ENCODE data around the gene TWIST2.

The TWIST2 gene

DNA sequence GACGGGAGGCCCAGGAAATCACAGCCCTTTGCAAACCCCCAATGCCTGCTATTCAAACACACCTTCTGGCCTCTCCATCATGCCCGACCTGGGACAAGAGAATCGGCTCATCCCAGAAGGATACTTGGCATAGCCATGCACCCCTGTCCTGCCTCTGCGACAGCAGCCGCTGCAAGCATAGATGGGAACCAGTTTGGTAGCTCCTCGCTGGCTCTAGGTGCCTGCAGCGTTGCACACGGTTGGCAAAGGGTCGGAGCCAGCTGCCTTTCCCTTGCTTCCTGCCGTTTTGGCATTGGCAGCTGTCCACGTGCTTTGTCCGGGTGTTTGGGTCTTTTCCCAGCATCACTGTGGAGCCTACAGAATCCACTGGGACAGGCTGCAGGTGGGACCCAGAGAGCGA lies 76.9 kb downstream of the TWIST2 start:
- DNase-seq: no peak

DNA sequence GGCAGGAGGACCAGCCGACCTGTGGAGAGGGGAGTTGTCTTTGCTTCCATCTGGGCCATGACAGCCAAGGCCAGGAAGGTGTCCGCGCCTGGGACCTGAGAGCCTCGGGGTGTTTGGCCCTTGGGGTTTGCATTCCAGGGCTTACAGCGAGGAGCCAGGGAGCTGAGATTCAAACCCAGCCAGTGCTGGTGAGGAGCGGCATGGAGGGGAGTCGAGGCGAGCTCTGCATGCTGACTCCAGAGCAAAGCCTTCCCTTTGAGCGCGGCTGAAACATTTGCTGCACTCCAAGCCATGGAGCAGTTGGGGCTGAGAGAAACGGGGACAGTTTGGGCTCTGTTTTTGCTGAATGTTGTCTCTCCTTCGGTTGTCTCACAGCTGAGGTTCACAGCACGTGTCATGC lies 77.4 kb downstream of the TWIST2 start:
- no peak for DNase-seq

DNA sequence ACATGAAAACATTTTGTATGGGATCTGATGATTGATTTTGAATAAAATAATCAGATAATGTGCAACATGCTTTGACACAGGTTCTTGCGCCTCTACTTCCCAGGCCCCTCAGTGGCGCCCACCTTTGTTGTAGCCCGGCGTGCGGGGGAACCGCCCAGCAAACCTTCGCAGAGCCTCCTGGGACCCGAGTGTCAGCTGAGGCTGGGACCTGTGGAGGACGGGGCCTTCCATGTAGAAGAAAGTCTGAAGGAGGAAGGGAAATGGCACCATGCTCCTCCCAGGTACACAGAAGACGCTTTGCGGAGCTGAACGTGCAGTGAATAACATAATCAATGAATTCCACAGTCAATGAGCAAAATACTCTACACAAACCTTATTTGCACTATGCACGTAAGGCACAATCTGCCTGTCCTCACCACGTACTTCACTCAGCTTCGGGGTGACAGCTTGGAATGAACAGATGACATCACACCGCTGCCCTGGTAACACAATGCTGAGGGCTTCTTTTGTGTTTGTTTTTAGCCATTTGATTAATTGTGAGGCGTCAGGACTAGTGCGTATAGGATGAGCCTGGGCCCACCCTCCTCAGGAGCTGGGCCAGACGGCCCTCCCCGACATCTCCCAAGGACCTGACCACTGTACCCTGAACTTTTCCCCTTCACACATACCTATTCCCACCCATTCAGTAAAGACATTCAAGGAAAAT lies 78.1 kb downstream of the TWIST2 start:
- no peak for DNase-seq

DNA sequence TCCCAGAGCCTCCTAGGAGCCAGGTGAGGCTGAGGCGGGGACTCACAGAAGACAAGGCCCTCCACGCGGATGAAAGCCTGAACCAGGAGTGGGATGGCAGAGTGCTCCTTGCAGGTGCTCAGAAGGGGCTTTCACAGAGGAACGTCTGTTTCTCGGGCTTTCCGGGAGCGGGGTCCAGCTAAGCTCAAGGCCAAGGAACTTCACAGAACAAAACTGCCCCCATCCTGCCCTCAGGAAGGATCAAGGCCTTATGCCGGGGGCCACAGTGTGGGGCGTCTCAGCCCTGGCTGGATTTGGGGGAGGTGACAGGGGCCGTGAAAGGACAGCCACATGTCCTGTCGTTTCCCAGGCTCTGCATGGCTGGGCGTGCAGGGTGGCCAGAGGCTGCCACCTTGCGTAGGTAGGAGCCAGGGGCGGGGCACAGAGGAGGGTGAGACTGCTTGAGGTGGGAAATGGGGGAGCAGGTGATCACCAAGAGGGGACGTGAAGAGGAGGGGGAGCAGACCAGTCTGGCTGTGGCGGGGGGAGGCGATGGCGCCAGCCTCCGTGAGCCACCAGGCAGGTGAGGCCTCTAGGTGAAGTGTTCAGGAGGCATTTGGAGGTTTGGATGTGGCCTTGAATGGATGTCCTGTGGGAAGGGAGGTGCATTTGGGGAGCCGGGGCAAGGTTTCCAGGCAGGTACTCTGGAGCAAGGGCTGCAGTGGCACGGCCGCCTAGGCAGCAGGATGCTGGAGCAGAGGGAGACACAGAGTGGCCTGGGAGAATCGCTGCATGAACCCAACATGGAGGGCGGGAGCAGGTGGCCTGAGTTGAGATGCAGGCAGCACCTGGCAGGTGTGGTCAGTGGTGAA lies 79.1 kb downstream of the TWIST2 start:
- no peak for DNase-seq

DNA sequence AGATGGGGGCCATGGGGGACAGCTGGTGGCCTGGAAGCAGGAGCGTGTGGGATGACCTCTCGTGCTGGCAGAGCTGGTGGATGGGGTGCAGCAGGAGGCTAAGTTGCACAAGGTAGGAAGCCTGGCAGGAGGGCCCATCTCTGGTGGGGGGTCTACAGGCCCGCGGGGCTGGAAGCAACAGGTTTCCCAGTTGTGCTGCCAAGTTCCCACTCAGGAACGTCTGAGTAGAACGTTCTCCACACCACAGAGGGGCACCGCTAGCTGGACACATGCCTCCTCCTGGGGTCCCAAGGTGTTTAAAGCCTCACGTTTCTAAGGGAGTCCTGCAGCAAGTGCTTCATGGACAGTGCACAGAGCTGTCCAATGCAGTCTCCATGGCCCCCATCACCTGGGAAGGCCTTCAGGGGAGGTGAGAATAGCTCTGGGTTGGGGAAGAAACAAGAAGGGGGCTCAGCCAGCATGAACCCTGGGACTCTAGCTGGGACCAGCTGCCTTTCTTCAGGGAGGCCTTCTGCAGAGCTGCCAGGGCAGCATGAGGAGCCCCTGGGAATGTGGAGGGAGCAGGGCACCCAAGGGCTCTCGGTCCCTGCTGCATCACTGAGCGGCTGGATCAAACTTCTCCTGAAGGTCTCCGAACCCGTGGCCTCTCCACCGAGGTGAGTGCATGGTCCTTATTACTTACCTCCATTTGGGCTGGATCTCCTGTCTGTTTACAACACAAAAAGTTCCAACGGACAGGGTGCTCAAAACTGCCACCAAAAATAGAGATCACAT lies 80.0 kb downstream of the TWIST2 start:
- DNase-seq: no peak

DNA sequence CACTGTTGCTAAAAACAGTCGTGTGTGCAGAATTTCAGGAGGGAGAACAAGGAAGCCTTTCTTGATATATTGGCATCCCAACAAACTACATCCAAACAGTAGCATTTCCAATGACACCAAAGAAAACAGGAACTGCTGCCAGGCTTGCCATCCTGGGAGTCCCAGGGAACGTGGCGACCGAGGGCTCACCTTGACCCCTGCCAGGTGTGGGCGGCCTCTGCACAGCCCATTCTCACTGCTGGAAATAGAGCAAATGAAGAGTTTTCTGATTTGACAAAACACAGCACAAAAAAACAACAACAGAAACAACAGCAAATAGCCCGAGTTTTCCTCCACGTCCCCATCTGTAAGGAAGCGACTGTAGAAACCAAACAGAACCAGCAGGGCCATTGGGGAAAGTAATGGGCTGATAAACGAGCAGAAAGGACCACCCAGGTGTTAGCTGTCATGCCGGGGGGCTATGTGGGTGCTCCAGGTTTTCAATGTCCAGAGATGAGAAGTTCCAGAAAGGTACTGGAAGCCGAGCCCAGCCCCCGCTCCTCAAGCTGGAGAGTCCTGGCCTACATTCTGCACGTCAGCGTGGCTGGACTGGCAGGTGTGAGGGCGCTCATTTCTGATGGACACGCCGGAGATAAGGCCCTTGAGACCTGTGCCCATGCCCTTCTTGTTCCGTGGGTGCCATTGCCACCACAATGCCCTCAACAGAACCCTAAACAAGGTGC lies 80.8 kb downstream of the TWIST2 start:
- no peak for DNase-seq

DNA sequence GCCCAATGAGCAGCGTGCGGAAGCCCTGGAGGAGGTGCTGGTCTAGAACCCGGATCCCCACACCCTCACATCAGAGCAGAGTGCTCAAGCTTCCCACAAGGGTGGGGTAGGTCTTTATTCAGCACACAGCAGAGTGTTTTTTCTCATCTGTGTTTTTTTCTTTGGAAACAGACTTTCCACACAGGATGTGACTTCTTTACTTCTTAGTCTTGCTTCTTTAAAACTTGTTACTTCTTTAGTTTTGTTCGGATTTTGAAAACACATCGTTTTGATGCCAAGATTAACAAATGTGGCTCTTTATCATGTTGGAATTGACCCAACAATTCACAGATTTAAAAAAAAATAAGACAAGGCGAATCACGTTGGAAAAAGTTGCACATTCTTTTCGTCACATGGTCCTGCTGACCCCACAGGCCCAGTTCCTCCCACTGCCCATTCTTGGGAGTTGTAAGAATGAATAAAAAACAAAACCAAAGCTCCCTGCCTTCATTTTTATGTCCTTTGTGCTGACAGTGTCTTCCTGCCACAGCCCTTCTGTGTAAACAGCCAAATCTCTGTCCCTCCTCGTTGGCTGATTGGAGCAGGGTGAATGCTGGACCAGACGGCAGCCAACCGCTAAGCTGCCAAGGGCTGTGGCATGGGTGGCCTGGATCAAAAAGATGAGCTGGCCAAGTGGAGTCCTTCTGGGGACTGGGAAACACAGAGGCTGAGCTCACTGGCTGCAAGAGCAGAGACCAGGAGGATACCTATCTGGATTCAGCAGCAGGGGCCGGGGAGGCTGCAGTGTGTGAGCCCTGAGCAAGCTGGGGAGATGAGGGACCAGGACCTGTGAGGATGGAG lies 81.6 kb downstream of the TWIST2 start:
- no peak for DNase-seq

DNA sequence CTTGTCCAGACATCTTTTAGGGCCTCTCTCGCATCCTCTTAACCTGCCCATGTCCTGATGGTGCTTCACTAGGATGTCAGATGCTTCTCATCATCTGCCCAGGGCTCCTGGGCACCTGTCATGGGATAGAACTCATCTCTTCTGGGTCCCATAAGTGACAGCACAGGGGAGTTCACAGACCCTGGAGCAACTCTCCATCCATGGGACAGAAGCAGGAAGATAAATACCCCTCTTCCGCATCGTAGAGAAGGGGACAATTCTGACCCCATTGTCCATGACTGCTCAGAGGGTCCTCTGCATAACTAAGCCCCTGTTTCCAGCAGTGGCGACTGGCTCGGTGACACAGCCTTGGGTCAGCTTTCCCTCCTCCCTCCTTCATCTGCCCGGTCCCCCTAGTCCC lies 82.3 kb downstream of the TWIST2 start:
- DNase-seq: no peak

DNA sequence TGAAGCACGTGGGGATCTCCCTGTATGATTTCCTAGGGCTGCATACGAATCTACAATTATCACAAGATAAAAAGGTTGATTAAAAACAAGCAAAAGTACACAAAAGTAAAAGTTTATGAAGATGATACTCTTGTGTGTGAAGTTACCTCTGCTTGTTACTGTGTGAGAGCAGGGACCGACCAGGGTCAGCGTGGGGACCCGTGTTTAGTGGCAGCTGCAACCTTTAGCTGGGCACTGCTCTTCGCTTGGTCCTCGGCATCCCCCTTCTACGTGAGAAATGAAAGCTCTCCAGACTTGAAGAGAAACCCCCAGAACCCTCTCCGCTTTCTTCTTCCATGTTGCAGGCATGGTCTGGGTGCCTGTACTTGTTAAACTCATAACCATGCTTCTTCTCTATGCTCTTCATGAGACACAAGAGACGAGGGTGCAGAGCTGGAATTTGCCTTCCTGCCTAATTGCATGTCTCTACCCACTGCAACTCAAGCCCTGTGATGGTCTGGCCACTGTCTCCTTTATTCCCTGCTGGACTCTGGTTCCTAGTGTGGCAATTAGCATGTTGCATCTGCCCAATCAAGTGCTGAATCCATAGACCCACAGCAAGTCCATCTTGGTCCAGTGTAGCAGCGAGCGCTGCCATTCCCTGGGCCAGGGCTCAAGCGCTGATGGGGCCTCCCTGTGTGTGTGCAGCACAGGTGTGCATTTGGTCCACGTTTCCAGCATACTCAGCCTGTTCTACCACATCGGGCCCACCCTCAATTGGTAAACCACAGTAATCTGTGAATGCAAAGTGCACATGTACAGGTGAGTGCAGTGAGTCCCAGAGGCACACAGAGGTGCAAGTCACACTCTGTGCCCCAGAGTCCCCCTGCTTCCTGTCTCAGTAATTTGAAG lies 88.5 kb downstream of the TWIST2 start:
- no peak for DNase-seq

DNA sequence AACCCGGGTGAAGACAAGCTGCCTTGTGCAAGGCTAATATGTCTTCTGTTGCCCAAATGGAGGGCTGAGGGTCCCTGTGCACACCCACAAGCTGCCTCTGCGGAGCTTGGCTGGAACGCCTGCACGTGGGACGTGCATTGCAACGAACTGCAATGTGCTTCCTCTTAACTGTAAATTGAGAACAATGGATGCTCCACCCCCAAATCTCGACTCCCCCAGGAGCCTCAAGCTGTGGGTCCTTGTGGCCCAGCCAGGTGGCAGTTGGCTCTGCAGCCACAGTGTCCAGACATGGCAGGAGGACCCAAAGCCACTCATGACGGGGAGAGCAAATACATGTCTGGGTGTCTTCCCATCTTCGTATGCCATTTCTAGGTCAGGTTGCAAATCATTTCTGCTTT lies 90.1 kb downstream of the TWIST2 start:
- no peak for DNase-seq

DNA sequence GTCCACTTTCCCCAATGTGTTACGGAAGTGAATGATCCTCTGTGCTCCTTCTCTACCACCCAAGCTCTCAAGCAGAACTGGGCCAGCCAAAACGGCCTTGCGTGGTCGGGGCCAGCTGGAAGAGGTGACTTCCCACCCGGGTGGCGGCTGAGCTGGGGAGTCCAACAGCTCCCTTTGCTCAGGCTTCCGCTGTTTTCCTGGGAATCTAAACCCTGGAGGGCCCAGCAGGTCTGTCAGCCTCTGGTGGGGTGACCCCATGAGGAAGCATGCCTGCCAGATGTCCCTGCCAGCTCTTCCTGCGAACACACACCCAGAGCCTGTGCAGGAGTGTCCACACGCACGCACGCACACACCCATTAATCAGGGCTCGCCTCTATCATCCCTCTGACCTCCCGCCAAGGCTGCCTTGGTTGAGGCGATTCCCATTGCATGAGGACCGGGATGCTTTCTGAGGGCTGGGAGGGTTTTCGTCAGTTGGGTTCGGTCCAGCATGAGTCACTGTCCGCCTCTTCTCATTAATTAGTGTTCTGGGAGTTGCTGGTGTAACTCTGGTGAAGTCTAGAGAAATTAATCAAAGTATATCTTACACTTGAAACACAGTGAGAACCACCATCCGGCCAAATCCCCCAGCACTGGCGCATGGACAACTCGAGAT lies 90.6 kb downstream of the TWIST2 start:
- DNase-seq: no peak

DNA sequence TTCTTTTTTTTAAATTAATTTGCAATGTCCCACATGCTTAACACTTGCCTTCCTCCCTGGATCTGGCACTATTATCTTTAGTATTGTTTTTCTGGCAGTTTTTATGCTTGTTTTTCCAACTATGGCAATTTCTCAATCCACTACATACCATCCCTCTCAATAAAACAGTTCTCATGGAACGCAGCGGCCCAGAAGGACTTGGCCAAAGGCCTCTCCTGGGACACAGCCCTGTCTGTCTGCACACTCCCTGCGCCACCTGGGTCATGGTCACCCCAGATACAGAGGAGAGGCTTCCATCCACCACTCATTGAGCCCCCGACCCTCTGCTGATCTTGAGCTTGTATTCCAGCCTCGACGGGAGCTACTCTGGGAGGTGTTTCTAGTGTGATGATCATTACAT lies 91.2 kb downstream of the TWIST2 start:
- no peak for DNase-seq

DNA sequence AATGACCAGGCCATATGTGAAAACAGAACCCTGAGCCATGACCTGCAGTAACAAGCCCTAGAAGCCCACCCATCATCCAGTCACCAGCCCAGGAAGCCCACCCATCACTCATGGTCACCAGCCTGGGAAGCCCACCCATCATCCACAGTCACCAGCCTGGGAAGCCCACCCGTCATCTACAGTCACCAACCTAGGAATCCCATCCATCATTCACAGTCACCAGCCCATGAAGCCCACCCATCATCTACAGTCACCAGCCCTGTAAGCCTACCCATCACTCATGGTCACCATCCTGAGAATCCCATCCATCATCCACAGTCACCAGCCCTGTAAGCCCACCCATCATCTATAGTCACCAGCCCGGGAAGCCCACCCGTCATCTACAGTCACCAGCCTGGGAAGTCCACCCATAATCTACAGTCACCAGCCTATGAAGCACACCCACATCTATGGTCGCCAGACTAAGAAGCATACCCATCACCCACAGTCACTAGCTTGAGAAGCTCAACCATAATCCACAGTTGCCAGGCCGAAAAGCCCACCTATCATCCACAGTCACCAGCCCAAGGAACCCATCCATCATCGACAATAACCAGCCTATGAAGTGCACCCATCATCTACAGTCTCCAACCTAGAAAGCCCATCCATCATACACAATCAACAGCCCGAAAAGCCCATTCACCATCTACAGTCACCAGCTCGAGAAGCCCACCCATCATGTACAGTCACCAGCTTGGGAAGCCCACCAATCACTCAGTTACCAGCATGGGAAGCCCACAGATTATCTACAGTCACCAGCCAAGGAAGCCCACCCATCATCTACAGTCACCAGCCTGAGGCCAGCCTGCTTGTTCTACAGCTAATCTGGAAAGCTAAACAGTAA lies 91.9 kb downstream of the TWIST2 start:
- no peak for DNase-seq

DNA sequence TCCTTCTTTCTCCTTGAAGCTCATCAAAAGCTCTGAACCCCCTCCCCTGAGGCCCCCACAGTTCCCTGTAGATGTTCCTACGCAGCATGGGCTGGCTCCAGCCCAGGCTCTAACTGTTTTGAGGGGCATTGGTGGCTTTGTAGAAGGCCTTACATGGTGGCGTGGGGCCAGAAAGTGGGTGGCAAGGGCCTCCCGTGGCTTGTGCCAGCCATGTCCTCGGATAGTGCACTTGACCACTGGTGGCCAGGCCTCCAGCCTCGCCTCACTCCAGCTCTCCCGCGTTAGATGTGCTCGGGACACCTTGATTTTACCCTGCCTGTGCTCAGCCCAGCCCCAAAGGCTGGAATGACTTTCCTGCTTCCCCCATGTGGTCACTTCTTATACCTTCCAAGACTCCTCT lies 92.9 kb downstream of the TWIST2 start:
- DNase-seq: no peak

DNA sequence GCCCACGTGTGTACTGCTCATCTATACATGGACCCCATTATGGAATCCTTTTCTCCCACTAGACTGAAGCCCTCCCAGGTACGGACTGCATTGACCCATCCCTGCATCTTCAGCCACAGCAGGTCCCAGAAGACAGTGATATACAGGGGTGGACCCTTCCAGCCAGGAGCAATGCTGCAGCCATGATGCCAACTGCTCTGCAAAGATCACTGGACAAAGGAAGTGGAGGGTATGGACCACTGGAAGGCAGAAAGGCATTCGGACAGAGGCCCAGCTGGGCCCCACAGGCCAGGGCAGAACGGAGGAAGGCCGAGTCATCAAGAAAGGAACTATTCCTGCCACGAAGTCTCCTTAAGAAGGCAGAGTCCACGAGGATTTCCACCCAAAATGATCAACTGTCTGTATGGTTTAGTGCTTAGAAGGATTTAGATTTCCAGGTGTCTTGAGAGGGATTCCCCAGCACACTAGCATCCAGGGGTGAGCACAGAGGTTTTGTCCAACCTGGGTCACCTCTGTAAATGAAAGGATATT lies 93.4 kb downstream of the TWIST2 start:
- DNase-seq: no peak

DNA sequence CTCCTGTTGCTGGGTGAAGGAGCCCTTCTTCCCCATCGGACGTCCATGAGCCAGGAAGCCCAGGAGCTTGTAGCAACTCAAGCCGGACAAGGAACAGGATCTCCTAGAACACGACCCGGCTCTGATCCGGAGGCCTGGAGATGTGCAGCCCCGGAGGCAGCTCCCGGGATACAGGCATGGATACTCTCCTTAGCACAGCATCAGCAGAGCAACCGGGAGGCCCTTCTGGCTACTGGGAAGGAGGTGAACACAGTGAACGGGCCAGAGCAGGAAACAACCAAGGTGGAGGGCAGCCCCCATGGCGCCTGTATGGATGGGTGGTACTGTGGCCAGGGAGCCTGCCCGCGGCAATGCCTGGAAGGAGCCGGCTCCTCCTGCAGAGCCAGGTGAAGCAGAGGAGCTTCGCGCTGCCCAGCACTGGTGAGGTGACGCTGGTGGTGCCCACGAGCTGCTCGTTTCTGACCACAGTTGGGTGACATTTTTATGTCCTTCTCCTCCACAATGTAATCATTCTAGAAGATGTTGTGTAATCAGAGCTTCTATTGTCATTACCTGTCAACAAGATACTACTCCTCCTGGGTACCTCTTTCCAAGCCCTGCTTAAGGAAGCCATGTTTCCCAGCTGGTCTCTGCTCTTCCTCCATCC lies 94.3 kb downstream of the TWIST2 start:
- no peak for DNase-seq

DNA sequence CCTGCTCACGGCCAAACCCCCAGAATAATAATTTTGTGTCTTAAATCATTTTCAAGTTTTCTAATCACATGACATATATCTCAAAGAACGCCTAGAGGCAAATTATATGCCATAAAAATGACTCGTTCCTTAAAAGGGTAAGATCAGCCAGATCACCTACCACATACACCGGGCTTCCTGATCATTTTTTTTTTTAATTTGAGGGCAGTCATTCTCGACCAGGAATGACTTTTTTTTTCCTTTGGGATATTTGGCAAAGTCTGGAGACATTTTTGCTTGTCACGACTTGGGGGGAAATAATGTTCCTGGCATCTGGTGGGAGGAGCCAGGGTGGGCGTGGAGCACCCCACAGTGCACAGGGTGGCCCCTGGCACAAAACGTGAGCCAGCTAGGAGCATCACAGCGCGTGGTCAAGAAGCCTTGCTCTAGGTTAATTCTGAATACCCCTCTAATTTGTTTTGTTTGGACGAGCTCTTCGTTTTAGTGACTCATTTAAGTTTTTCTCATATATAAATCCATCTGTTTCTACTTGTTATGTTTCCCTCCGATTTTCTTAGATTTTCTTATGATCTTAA lies 94.9 kb downstream of the TWIST2 start:
- no peak for DNase-seq
